ENCODE data around the gene SEPTIN7. TPM values are rescaled to one million over a fixed set of nuclear protein-coding genes. Genes with fewer than 3 reads are reported as not detected.

SEPTIN7 gene
- total RNA-seq, 1 experiment from 2014 or later = 292 TPM

DNA sequence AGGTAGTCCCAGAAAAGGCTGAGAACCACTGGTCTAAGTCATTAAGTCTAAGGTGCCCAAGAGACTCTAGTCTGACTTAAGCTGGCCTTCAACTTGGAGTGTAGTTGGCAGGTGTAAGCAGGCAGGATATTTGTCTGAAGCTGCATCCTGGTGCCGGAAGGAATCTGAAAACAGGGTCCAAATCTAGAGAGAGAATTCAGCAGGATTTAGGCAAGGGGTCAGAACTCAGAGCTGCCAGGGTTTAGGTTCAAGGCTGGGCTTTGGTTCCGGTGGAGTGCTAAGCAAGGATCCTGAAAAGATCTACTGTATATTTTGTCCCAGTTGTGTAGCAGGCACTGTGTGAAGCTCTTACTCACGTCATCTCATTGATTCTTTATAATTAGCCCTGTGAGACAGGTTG lies 16.5 kb upstream of the SEPTIN7 start:
- intact Hi-C loops (cut with micrococcal nuclease; ENCODE audit: unreplicated experiment) = no loop called here
- BruUV-seq (replicated peaks) = no TSS peak
- H3K4me1 ChIP-seq (ENCODE audit: control insufficient read depth, insufficient read depth, low read length) = no peaks in the 10 kb centered on the region
- ChIA-PET POLR2A (no interaction called here), CTCF (no interaction called here)
- ATAC-seq = no peak
- no peak overlapping the region for H3K27ac ChIP-seq (ENCODE audit: low read length)
- in situ Hi-C loops (cut with HindIII; ENCODE audit: low pct_unique_long_range_greater_than_20kb, low sequenced_read_pairs) = no loop called here
- no peak overlapping the region for H3K4me3 ChIP-seq (ENCODE audit: low read depth in 2 of 2, low read length in 2 of 2)
- TF ChIP-seq SIN3A (IDR thresholded peaks at IDR 0.05; ENCODE audit: borderline replicate concordance, insufficient read depth, low read depth, low read length) = no peak
- no peaks in the 10 kb centered on the region for H3K9me3 ChIP-seq (ENCODE audit: control insufficient read depth, insufficient read depth, low read depth, low read length)
- DNase-seq (ENCODE audit: low read depth, low spot score) = no peak
- peaks cover 21% of the 10 kb centered on the region for H3K27me3 ChIP-seq (ENCODE audit: control insufficient read depth, insufficient read depth, low read length)
- H3K36me3 ChIP-seq (ENCODE audit: control insufficient read depth, insufficient read depth, low read length) = no peaks in the 10 kb centered on the region

- intact Hi-C loops (cut with micrococcal nuclease; ENCODE audit: unreplicated experiment) (no loop called here), in situ Hi-C loops (cut with HindIII; ENCODE audit: low pct_unique_long_range_greater_than_20kb, low sequenced_read_pairs) (no loop called here)
- no peak for TF ChIP-seq TCF7L2 (IDR thresholded peaks at IDR 0.05; ENCODE audit: low read depth, low read length)
- TF ChIP-seq, protein P1, sequence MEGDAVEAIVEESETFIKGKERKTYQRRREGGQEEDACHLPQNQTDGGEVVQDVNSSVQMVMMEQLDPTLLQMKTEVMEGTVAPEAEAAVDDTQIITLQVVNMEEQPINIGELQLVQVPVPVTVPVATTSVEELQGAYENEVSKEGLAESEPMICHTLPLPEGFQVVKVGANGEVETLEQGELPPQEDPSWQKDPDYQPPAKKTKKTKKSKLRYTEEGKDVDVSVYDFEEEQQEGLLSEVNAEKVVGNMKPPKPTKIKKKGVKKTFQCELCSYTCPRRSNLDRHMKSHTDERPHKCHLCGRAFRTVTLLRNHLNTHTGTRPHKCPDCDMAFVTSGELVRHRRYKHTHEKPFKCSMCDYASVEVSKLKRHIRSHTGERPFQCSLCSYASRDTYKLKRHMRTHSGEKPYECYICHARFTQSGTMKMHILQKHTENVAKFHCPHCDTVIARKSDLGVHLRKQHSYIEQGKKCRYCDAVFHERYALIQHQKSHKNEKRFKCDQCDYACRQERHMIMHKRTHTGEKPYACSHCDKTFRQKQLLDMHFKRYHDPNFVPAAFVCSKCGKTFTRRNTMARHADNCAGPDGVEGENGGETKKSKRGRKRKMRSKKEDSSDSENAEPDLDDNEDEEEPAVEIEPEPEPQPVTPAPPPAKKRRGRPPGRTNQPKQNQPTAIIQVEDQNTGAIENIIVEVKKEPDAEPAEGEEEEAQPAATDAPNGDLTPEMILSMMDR (IDR thresholded peaks at IDR 0.05) = no peak
- TF ChIP-seq, protein P2, sequence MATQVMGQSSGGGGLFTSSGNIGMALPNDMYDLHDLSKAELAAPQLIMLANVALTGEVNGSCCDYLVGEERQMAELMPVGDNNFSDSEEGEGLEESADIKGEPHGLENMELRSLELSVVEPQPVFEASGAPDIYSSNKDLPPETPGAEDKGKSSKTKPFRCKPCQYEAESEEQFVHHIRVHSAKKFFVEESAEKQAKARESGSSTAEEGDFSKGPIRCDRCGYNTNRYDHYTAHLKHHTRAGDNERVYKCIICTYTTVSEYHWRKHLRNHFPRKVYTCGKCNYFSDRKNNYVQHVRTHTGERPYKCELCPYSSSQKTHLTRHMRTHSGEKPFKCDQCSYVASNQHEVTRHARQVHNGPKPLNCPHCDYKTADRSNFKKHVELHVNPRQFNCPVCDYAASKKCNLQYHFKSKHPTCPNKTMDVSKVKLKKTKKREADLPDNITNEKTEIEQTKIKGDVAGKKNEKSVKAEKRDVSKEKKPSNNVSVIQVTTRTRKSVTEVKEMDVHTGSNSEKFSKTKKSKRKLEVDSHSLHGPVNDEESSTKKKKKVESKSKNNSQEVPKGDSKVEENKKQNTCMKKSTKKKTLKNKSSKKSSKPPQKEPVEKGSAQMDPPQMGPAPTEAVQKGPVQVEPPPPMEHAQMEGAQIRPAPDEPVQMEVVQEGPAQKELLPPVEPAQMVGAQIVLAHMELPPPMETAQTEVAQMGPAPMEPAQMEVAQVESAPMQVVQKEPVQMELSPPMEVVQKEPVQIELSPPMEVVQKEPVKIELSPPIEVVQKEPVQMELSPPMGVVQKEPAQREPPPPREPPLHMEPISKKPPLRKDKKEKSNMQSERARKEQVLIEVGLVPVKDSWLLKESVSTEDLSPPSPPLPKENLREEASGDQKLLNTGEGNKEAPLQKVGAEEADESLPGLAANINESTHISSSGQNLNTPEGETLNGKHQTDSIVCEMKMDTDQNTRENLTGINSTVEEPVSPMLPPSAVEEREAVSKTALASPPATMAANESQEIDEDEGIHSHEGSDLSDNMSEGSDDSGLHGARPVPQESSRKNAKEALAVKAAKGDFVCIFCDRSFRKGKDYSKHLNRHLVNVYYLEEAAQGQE (IDR thresholded peaks at IDR 0.05; ENCODE audit: insufficient read depth in 1 of 2, low read depth in 2 of 2, low read length in 1 of 2) = no peak
- TF ChIP-seq SIN3A (IDR thresholded peaks at IDR 0.05; ENCODE audit: borderline replicate concordance, insufficient read depth, low read depth, low read length) = no peak
- no peak for TF ChIP-seq POLR2AphosphoS5 (IDR thresholded peaks at IDR 0.05; ENCODE audit: low read depth, low read length)
- Histone ChIP-seq H3K4me1 (ENCODE audit: control insufficient read depth, insufficient read depth, low read length) (no peaks in the 10 kb centered on the region), H3K27me3 (ENCODE audit: control insufficient read depth, insufficient read depth, low read length) (peaks cover 12% of the 10 kb centered on the region), H3K9me3 (ENCODE audit: control insufficient read depth, insufficient read depth, low read depth, low read length) (no peaks in the 10 kb centered on the region), H3K4me3 (ENCODE audit: low read depth in 2 of 2, low read length in 2 of 2) (no peak overlapping the region), H3K27ac (ENCODE audit: low read length) (no peak overlapping the region), H3K36me3 (ENCODE audit: control insufficient read depth, insufficient read depth, low read length) (no peaks in the 10 kb centered on the region)
- no peak for DNase-seq (ENCODE audit: low read depth, low spot score)
- BruUV-seq (replicated peaks) = no TSS peak
- POLR2A ChIA-PET = no interaction called here
- no peak for ATAC-seq
- CTCF ChIA-PET = no interaction called here
Measured at GRCh38 chr7:35785250-35785649, 15.6 kb upstream of the SEPTIN7 start.

DNA sequence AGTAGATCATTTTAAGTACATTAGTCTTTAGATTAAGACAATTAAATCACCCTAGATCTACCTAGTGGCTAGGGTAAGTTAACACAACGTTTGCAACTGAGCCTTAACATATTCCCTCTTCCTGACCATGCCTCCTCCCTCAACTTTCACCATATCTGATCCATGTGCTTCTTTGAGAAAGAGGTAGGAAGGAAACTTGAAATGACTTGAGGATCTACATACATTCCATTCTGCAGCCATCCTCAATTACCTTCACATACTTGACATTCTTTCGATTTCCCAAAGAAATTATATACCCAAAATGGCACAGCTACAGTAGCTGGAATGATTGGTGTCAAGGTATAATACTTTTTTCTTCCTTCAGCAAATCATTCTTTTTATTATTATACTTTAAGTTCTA lies 12.9 kb upstream of the SEPTIN7 start:
- CTCF ChIA-PET = no interaction called here
- no peaks in the 10 kb centered on the region for H3K36me3 ChIP-seq (ENCODE audit: control insufficient read depth, insufficient read depth, low read length)
- H3K27me3 ChIP-seq (ENCODE audit: control insufficient read depth, insufficient read depth, low read length) = no peaks in the 10 kb centered on the region
- no peak for DNase-seq (ENCODE audit: low read depth, low spot score)
- intact Hi-C loops (cut with micrococcal nuclease; ENCODE audit: unreplicated experiment) (no loop called here), in situ Hi-C loops (cut with HindIII; ENCODE audit: low pct_unique_long_range_greater_than_20kb, low sequenced_read_pairs) (no loop called here)
- no peak overlapping the region for H3K27ac ChIP-seq (ENCODE audit: low read length)
- POLR2A ChIA-PET = no interaction called here
- ATAC-seq = no peak
- no peak overlapping the region for H3K4me3 ChIP-seq (ENCODE audit: low read depth in 2 of 2, low read length in 2 of 2)
- no peaks in the 10 kb centered on the region for H3K9me3 ChIP-seq (ENCODE audit: control insufficient read depth, insufficient read depth, low read depth, low read length)
- H3K4me1 ChIP-seq (ENCODE audit: control insufficient read depth, insufficient read depth, low read length) = no peaks in the 10 kb centered on the region
- TF ChIP-seq POLR2AphosphoS5 (IDR thresholded peaks at IDR 0.05; ENCODE audit: low read depth, low read length) = no peak
- TF ChIP-seq, protein P2 (IDR thresholded peaks at IDR 0.05; ENCODE audit: insufficient read depth in 1 of 2, low read depth in 2 of 2, low read length in 1 of 2) = no peak
- no peak for TF ChIP-seq TCF7L2 (IDR thresholded peaks at IDR 0.05; ENCODE audit: low read depth, low read length)
- no peak for TF ChIP-seq SIN3A (IDR thresholded peaks at IDR 0.05; ENCODE audit: borderline replicate concordance, insufficient read depth, low read depth, low read length)
- TF ChIP-seq, protein P1 (IDR thresholded peaks at IDR 0.05) = no peak
- BruUV-seq (replicated peaks) = no TSS peak
